Inflammatory macrophage (primary cell): ENCODE data around the gene SLC12A3.
"Not testable (repeated sequence)": the region's sequence is repeated elsewhere in the genome, so short reads cannot be mapped to it uniquely, and the experiment has no call there.

Source experiments
- DNase-seq, 2 donors: peaks; one replicate each; pipeline ENCODE4 v3.0.0-alpha.2; 2020 to 2022

Gene SLC12A3

GRCh38 chr16:56929639-56930038 lies 64.6 kb downstream of the SLC12A3 start:
- no peak for DNase-seq

- DNase-seq: no peak
Observed at GRCh38 chr16:56930486-56931270, 65.7 kb downstream of the SLC12A3 start.

GRCh38 chr16:56931271-56931891 lies 66.4 kb downstream of the SLC12A3 start:
- no peak for DNase-seq

GRCh38 chr16:56931892-56932720 lies 67.1 kb downstream of the SLC12A3 start, which contains the start of gene HERPUD1:
HERPUD1 (plus strand) TSS chr16:56932142; CDS start chr16:56932245, 103 bp downstream.
- peak; percentile 99 for DNase-seq

GRCh38 chr16:56932721-56933619 lies 68.0 kb downstream of the SLC12A3 start:
- DNase-seq: peak; percentile 91 to 93

GRCh38 chr16:56933828-56934598 lies 69.0 kb downstream of the SLC12A3 start:
- no peak for DNase-seq

GRCh38 chr16:56934599-56935145 lies 69.7 kb downstream of the SLC12A3 start:
- not testable (repeated sequence) for DNase-seq

GRCh38 chr16:56935201-56935600 lies 70.2 kb downstream of the SLC12A3 start:
- DNase-seq: no peak

- DNase-seq: no peak
Observed at GRCh38 chr16:56936491-56936890, 71.5 kb downstream of the SLC12A3 start.

- no peak for DNase-seq
Observed at GRCh38 chr16:56936950-56937349, 71.9 kb downstream of the SLC12A3 start.

- DNase-seq: no peak
Observed at GRCh38 chr16:56938664-56939513, 73.9 kb downstream of the SLC12A3 start.

GRCh38 chr16:56939801-56940200 lies 74.8 kb downstream of the SLC12A3 start:
- no peak for DNase-seq

- DNase-seq: no peak
Observed at GRCh38 chr16:56941092-56941491, 76.1 kb downstream of the SLC12A3 start.

- no peak for DNase-seq
Observed at GRCh38 chr16:56941856-56942331, 76.9 kb downstream of the SLC12A3 start.

GRCh38 chr16:56943761-56944375 lies 78.9 kb downstream of the SLC12A3 start:
- DNase-seq: peak in 1 of 2 donors; percentile 1

GRCh38 chr16:56944954-56945839 lies 80.2 kb downstream of the SLC12A3 start:
- peak in 1 of 2 donors; percentile 1 for DNase-seq

- DNase-seq: peak in 1 of 2 donors; percentile 1
Observed at GRCh38 chr16:56945847-56946527, 81.0 kb downstream of the SLC12A3 start.
